SK-N-SH (cell line): Measurements from ENCODE around the gene ADTRP. TPM values are rescaled to one million over a fixed set of nuclear protein-coding genes. Genes with fewer than 3 reads are reported as not detected.

Experiments
- CTCF ChIA-PET: fragments of 300-600, 350-600 bp; formaldehyde crosslinking; extraction: SDS; loops from one replicate; lab custom pipeline; 2021; lab: Yijun Ruan, JAX
- POLR2A ChIA-PET: fragments of 350-600 bp; sonication (Branson Sonifier 250); formaldehyde crosslinking; extraction: SDS; loops from one replicate; lab custom pipeline; 2020; ENCODE audit warnings: antibody characterized with exemption, inconsistent platforms; lab: Yijun Ruan, JAX
- DNase-seq: peaks from one replicate; pipeline ENCODE4 v3.0.0; 2012
- H2AFZ ChIP-seq: fragments of 200-600 bp; sonication (generic); 2 replicates; pipeline ENCODE4 v1.8.1; 2016; ENCODE audit warnings: antibody characterized with exemption, mild to moderate bottlenecking, low read depth
- H3F3A ChIP-seq: fragments of 200-600 bp; sonication (generic); replicated peaks from 2 replicates; pipeline ENCODE3; 2016; ENCODE audit warnings: antibody characterized with exemption, mild to moderate bottlenecking; ENCODE audit not compliant: insufficient read depth
- H3K27ac ChIP-seq, 2 experiments: fragments of 200-500 bp in 1 of 2; fragments of 200-600 bp in 1 of 2; sonication (Bioruptor generic) in 1 of 2; sonication (generic), shearing (Covaris generic) in 1 of 2; 2 replicates each; pipeline versions ENCODE4 v1.5.1 to v1.6.1; 2014 to 2016; ENCODE audit warnings: low read depth in 2 of 2, inconsistent platforms in 1 of 2, low read length in 1 of 2, mild to moderate bottlenecking in 1 of 2, mixed read lengths in 1 of 2
- H3K27me3 ChIP-seq: fragments of 200-600 bp; sonication (generic), shearing (Covaris generic); 2 replicates; pipeline ENCODE4 v1.6.1; 2016; ENCODE audit warnings: mixed run types; ENCODE audit not compliant: insufficient read depth
- H3K36me3 ChIP-seq, 2 experiments: fragments of 200-500 bp in 1 of 2; fragments of 200-600 bp in 1 of 2; sonication (Bioruptor generic) in 1 of 2; sonication (generic) in 1 of 2; replicated peaks in 1 of 2; 2 replicates each; pipeline versions ENCODE3 to v1.5.1; 2014 to 2016; ENCODE audit warnings: low read length in 1 of 2, mild to moderate bottlenecking in 1 of 2; ENCODE audit not compliant: insufficient read depth in 2 of 2, control insufficient read depth in 1 of 2
- H3K4me1 ChIP-seq, 2 experiments: fragments of 200-500 bp in 1 of 2; fragments of 200-600 bp in 1 of 2; sonication (Bioruptor generic) in 1 of 2; sonication (generic), shearing (Covaris generic) in 1 of 2; 2 replicates each; pipeline versions ENCODE4 v1.5.1 to v1.6.1; 2014 to 2016; ENCODE audit warnings: low read depth in 1 of 2, low read length in 1 of 2, mixed run types in 1 of 2; ENCODE audit not compliant: insufficient read depth in 2 of 2, control insufficient read depth in 1 of 2
- H3K4me2 ChIP-seq: fragments of 200-600 bp; sonication (generic), shearing (Covaris generic); 2 replicates; pipeline ENCODE4 v1.6.1; 2017; ENCODE audit warnings: mixed run types
- H3K4me3 ChIP-seq, 2 experiments: fragments of 200-500 bp in 1 of 2; fragments of 200-600 bp in 1 of 2; sonication (Bioruptor generic) in 1 of 2; sonication (generic), shearing (Covaris generic) in 1 of 2; 2 replicates each; pipeline versions ENCODE4 v1.5.1 to v1.8.1; 2014 to 2016; ENCODE audit warnings: low read depth in 2 of 2, inconsistent platforms in 1 of 2, low read length in 1 of 2, mild to moderate bottlenecking in 1 of 2, mixed read lengths in 1 of 2, moderate library complexity in 1 of 2
- H3K79me2 ChIP-seq: fragments of 200-600 bp; sonication (generic); 2 replicates; pipeline ENCODE4 v1.8.1; 2017; ENCODE audit warnings: mild to moderate bottlenecking; ENCODE audit not compliant: insufficient read depth
- H3K9ac ChIP-seq: fragments of 200-600 bp; sonication (generic); 2 replicates; pipeline ENCODE4 v1.6.1; 2017; ENCODE audit warnings: mixed run types
- H3K9me2 ChIP-seq: fragments of 200-600 bp; sonication (generic); 2 replicates; pipeline ENCODE4 v1.6.1; 2017; ENCODE audit warnings: mixed run types
- H3K9me3 ChIP-seq: fragments of 200-600 bp; sonication (generic); 2 replicates; pipeline ENCODE4 v1.6.1; 2017; ENCODE audit warnings: mixed run types, mild to moderate bottlenecking, moderate library complexity
- H4K20me1 ChIP-seq: fragments of 200-600 bp; sonication (generic); 2 replicates; pipeline ENCODE4 v1.6.1; 2017; ENCODE audit warnings: mild to moderate bottlenecking, mixed run types; ENCODE audit not compliant: insufficient read depth
- CHD2 ChIP-seq: fragments of 150-350 bp; IDR thresholded peaks from 2 replicates; pipeline ENCODE4 v1.6.1; 2018; ENCODE audit warnings: low read length; ENCODE audit not compliant: partially characterized antibody
- ELF1 ChIP-seq: IDR thresholded peaks from 2 replicates; pipeline ENCODE4 v1.4.0; 2012
- EZH2phosphoT487 ChIP-seq: fragments of 200-600 bp; sonication (generic); IDR thresholded peaks from 2 replicates; pipeline ENCODE4 v1.6.1; 2017; ENCODE audit warnings: low read depth, mixed run types, mild to moderate bottlenecking, antibody characterized with exemption, moderate library complexity, borderline replicate concordance
- GABPA ChIP-seq: IDR thresholded peaks from 2 replicates; pipeline ENCODE4 v1.4.0; 2012; ENCODE audit warnings: low read depth, mild to moderate bottlenecking
- JUND ChIP-seq: IDR thresholded peaks from 2 replicates; pipeline ENCODE4 v1.4.0; 2012
- MAX ChIP-seq: IDR thresholded peaks from 2 replicates; pipeline ENCODE4 v1.4.0; 2012; ENCODE audit warnings: low read depth
- MXI1 ChIP-seq: IDR thresholded peaks from 2 replicates; pipeline ENCODE4 v1.6.1; 2012; ENCODE audit warnings: mild to moderate bottlenecking, low read depth, low read length, improper control_type of control experiment
- NFIC ChIP-seq: IDR thresholded peaks from 2 replicates; pipeline ENCODE4 v1.4.0; 2012; ENCODE audit warnings: borderline replicate concordance
- NRF1 ChIP-seq: IDR thresholded peaks from 2 replicates; pipeline ENCODE4 v1.6.1; 2012; ENCODE audit warnings: low read depth, mild to moderate bottlenecking, low read length
- REST ChIP-seq: IDR thresholded peaks from 2 replicates; pipeline ENCODE4 v1.6.1; 2012; ENCODE audit warnings: mild to moderate bottlenecking, low read depth, low read length, moderate library complexity
- RXRA ChIP-seq: IDR thresholded peaks from 2 replicates; pipeline ENCODE4 v1.4.0; 2012; ENCODE audit warnings: low read depth, mild to moderate bottlenecking, borderline replicate concordance
- SIN3A ChIP-seq: IDR thresholded peaks from 2 replicates; pipeline ENCODE4 v1.6.1; 2012; ENCODE audit warnings: low read depth, mild to moderate bottlenecking, low read length, moderate library complexity, borderline replicate concordance
- SMC3 ChIP-seq: IDR thresholded peaks from 2 replicates; pipeline ENCODE4 v1.6.1; 2012; ENCODE audit warnings: low read depth, low read length, improper control_type of control experiment
- TAF1 ChIP-seq: IDR thresholded peaks from 2 replicates; pipeline ENCODE4 v1.6.1; 2012; ENCODE audit warnings: low read depth, mild to moderate bottlenecking, low read length, moderate library complexity, borderline replicate concordance
- TCF12 ChIP-seq: IDR thresholded peaks from 2 replicates; pipeline ENCODE4 v1.4.0; 2012
- TEAD4 ChIP-seq: IDR thresholded peaks from 2 replicates; pipeline ENCODE4 v1.4.0; 2012; ENCODE audit warnings: mild to moderate bottlenecking, borderline replicate concordance; ENCODE audit not compliant: insufficient read depth
- WGBS: methylation state at CpG from one replicate; pipeline ENCODE4 v1.1.6; 2017; ENCODE audit warnings: low lambda C conversion rate; 5-methylcytosine and 5-hydroxymethylcytosine counted together
- polyA plus RNA-seq, 3 experiments: library from polyadenylated mRNA; depleted of rRNA; stranded (reverse); fragments of >200 nt; gene quantifications; 2 replicates each; pipeline ENCODE4 v1.2.3, GENCODE V29; 2012
- TF ChIP-seq, protein P1 (sequence below): fragments of 150-350 bp; IDR thresholded peaks from 2 replicates; pipeline ENCODE4 v1.6.1; 2016; ENCODE audit warnings: mild to moderate bottlenecking, low read depth, low read length

The ADTRP gene
- polyA plus RNA-seq, 1 of the 3 experiments (the other 2 are of a cell fraction), result 0.84 TPM

DNA sequence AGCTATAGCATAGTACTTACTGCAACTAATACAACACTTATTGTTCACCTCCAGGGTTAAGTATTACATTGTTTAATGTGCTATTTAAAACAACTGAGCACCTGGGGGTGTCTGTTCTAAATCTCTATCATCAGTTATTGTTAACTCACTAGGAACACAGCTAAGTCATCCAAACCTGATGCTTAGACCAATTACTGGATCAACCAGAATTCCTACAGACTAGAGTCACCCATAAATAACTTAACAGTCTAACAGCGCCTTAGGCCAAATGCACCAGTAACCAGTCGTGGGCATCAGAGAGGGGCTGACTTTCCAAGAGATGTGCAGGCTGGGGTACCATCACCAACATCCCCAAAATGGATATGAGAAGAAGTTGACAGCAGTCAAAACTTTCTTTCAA, 110.7 kb downstream of the ADTRP start:
- Histone ChIP-seq H3K4me2 (no peak overlapping the region), H2AFZ (no peak overlapping the region), H3K9ac (no peak overlapping the region), H3K4me3 (no peak overlapping the region), H3K4me1 (no peaks in the 10 kb centered on the region; a peak in 1 of 4 replicates), H3K27me3 (no peaks in the 10 kb centered on the region), H3F3A (no peaks in the 10 kb centered on the region), H3K36me3 (no peaks in the 10 kb centered on the region), H3K9me2 (no peaks in the 10 kb centered on the region), H3K9me3 (0 out of 2 replicates have a peak, but pooled peaks cover 6% of the 10 kb centered on the region), H3K27ac (no peak overlapping the region), H3K79me2 (no peaks in the 10 kb centered on the region), H4K20me1 (no peaks in the 10 kb centered on the region)
- ChIA-PET CTCF (interaction anchor here (1.4 to 4.0 kb wide), 3 partner anchors 12 to 31 kb away, joined by 3 to 43 read pairs (median 4); no protein-coding TSS in a partner anchor), POLR2A (no interaction called here)
- 54% methylated on average over 2 of the region's 2 CpGs for WGBS
- no peak for DNase-seq
- TF ChIP-seq, protein P1, sequence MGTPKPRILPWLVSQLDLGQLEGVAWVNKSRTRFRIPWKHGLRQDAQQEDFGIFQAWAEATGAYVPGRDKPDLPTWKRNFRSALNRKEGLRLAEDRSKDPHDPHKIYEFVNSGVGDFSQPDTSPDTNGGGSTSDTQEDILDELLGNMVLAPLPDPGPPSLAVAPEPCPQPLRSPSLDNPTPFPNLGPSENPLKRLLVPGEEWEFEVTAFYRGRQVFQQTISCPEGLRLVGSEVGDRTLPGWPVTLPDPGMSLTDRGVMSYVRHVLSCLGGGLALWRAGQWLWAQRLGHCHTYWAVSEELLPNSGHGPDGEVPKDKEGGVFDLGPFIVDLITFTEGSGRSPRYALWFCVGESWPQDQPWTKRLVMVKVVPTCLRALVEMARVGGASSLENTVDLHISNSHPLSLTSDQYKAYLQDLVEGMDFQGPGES, result no peak
- TF ChIP-seq GABPA (no peak), MXI1 (no peak), NRF1 (no peak), REST (no peak), RXRA (no peak), TEAD4 (no peak), SMC3 (no peak)

DNA sequence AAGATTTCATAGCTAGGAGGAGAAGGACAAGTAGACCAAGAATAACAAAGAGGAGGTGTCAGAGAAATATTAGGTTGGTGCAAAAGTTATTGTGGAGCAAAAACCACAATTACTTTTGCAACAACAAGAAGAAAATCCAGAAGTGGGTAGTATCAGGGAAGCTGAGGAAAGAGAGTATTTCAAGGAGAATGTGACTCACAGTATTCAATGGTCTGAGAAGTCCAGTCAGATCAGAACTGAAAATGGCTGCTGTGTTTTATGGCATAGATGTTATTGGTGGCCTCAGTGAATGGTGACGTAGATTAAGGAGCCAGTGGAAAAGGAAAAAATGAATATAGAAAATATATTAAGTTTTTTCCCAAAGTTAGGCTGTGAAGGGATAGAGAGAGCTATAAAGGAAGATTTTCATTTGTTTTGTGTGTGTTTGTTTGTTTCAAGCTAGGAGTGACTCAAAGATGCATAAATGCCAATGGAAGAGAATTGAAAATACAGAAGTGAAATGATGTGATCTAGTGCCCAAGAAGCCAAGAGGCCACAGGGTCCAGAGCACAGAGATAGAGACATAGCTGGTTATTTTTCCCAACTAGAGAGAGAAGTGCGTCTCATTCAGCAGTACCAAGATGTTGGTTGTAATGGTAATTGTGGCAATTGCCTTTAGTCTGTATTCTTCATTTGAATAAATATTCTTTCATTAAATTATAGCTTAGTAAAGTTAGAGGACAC, 112.8 kb downstream of the ADTRP start:
- ChIA-PET CTCF (interaction anchor here (1.1 to 4.0 kb wide), 4 partner anchors 10 to 624 kb away, joined by 3 to 43 read pairs (median 6); no protein-coding TSS in a partner anchor), POLR2A (no interaction called here)

More for the DNA sequence above, 112.8 kb downstream of the ADTRP start:
- no peaks in the 10 kb centered on the region for H3K79me2 ChIP-seq
- H3K9ac ChIP-seq, result no peak overlapping the region
- H3K4me3 ChIP-seq, result no peak overlapping the region
- H3K27ac ChIP-seq, result no peak overlapping the region
- H2AFZ ChIP-seq, result no peak overlapping the region
- H3K36me3 ChIP-seq, result no peaks in the 10 kb centered on the region
- TF ChIP-seq MAX (no peak), CHD2 (no peak), NFIC (no peak), ELF1 (no peak), TAF1 (no peak), TCF12 (no peak), JUND (no peak), EZH2phosphoT487 (no peak), SIN3A (no peak)
- TF ChIP-seq, protein P1, result no peak
- TF ChIP-seq, all 33 proteins: peak for 0
- Histone ChIP-seq H3K9me2 (no peaks in the 10 kb centered on the region), H3K4me2 (no peak overlapping the region), H3F3A (no peaks in the 10 kb centered on the region), H3K4me1 (no peaks in the 10 kb centered on the region), H3K27me3 (no peaks in the 10 kb centered on the region), H3K9me3 (0 out of 2 replicates have a peak, but pooled peaks cover under 1% of the 10 kb centered on the region), H4K20me1 (no peaks in the 10 kb centered on the region)
- 69% methylated on average over 2 of the region's 2 CpGs for WGBS
- DNase-seq, result no peak
